HAP-1 (cell line): ENCODE measurements around the gene OTOG.
A peak's percentile ranks its signal among the peaks of the same experiment; 100 is the strongest.

Experiments used
- DNase-seq, 2 experiments: peaks; one replicate each; pipeline ENCODE4 v3.0.0-alpha.2; 2016 to 2020; ENCODE audit warnings: low spot score in 2 of 2
- H3K27me3 ChIP-seq: fragments of 250-450 bp; sonication (Bioruptor Pico); 2 replicates; pipeline ENCODE4 v1.5.1; 2020; ENCODE audit warnings: low read depth, mild to moderate bottlenecking, moderate library complexity
- H3K36me3 ChIP-seq: fragments of 250-450 bp; sonication (Bioruptor Pico); replicated peaks from 2 replicates; pipeline ENCODE4 v1.5.1; 2020; ENCODE audit warnings: mild to moderate bottlenecking
- H3K4me1 ChIP-seq: fragments of 250-450 bp; sonication (Bioruptor Pico); 2 replicates; pipeline ENCODE4 v1.5.1; 2020; ENCODE audit warnings: mild to moderate bottlenecking
- H3K4me3 ChIP-seq: fragments of 250-450 bp; sonication (Bioruptor Pico); 2 replicates; pipeline ENCODE4 v1.5.1; 2020; ENCODE audit warnings: mild to moderate bottlenecking, moderate library complexity
- H3K9me3 ChIP-seq: fragments of 250-450 bp; sonication (Bioruptor Pico); 2 replicates; pipeline ENCODE4 v1.5.1; 2020; ENCODE audit warnings: mild to moderate bottlenecking, moderate library complexity
- in situ Hi-C: fragments of 300-500 bp; cut with MboI; formaldehyde crosslinking; loops from 3 replicates; pipeline ENCODE4 v1.14.3; 2020; ENCODE audit warnings: low sequenced_read_pairs, inconsistent platforms, mixed read lengths

The OTOG gene

DNA sequence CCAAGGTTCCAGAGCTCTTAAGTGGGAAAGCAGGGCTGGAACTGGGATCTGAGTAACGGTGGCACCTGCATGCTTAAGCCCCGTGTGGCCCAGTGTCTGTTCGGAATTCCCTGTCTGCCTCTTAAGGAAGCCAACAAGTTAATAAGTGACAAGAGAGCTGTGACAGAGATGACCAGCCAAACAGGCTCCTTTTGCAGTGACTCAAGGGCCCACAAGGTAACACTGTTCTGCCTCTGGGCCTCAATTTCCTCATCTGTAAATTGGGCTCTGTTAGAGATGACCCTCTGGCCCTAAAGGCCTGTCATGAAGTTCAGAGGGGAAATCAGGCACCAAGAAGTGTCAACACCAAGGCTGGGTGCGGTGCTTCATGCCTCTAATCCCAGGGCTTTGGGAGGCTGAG is 21.5 kb upstream of the OTOG start:
- no peak for DNase-seq
- Histone ChIP-seq H3K4me3 (no peak overlapping the region), H3K36me3 (no peaks in the 10 kb centered on the region), H3K9me3 (no peaks in the 10 kb centered on the region), H3K27me3 (no peaks in the 10 kb centered on the region; the same call in none of the 2 replicates), H3K4me1 (no peaks in the 10 kb centered on the region)
- in situ Hi-C loops: loop anchor here (10.0 kb wide), 1 partner anchor 141 kb away; the partner anchor contains the start of gene KCNJ11

DNA sequence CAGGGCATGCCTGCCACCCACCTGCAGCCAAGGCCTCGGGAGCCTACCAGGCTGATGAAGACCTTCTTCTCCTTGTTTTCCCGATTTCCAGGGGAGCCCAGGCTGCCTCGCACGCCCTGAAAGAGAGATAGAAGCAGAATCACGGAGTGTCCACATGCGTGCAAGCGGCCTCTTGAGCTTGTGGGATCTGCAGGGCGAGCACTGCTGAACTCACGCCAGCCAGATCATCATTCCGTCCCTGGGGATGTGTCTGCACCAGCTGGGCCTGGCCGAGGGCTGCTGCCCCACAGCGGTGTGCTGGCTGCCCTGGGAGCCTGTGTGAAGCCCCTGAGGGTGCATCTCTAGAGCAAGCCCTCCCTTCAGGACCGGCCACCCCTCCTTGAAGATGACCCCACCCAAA is 20.7 kb upstream of the OTOG start:
- in situ Hi-C loops: loop anchor here (10.0 kb wide), 1 partner anchor 142 kb away; the partner anchor contains the start of gene KCNJ11
- no peak overlapping the region for H3K4me3 ChIP-seq
- H3K27me3 ChIP-seq: no peaks in the 10 kb centered on the region; the same call in none of the 2 replicates
- H3K9me3 ChIP-seq: no peaks in the 10 kb centered on the region
- H3K36me3 ChIP-seq: no peaks in the 10 kb centered on the region
- H3K4me1 ChIP-seq: no peaks in the 10 kb centered on the region
- DNase-seq: no peak

DNA sequence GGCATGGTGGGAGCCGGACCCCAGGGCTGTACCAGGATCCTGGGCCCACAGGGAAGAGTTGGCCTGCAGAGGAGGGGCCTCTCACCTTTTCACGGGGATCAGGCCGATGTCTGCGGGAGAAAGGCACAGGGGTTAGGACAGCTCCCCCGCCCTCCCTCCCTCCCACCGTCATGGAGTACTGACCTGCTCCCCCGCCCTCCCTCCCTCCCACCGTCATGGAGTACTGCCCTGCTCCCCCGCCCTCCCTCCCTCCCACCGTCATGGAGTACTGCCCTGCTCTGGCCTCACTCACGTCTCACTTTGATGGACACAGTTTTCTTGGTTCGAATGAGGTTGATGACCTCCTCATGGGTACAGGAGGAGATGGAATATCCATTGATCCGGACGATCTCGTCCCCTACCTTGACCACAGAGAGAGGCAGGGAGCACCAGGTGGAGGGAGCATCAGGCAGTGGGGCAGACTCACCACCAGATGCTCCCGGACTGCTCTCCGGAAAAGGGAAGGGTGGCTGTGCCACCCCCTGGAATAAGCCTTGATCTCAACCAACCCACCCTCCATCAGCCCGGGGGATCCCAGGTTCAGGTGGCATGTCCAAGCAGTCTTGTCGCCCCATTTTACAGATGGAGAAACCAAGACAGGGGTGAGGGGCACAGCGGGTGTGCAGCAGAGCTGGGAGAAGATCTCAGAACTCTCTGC is 20.0 kb upstream of the OTOG start:
- no peaks in the 10 kb centered on the region; the same call in none of the 2 replicates for H3K27me3 ChIP-seq
- no peak overlapping the region for H3K4me3 ChIP-seq
- DNase-seq: no peak
- H3K36me3 ChIP-seq: no peaks in the 10 kb centered on the region
- H3K4me1 ChIP-seq: no peaks in the 10 kb centered on the region
- H3K9me3 ChIP-seq: no peaks in the 10 kb centered on the region
- in situ Hi-C loops: loop anchor here (10.0 kb wide), 1 partner anchor 142 kb away; the partner anchor contains the start of gene KCNJ11

DNA sequence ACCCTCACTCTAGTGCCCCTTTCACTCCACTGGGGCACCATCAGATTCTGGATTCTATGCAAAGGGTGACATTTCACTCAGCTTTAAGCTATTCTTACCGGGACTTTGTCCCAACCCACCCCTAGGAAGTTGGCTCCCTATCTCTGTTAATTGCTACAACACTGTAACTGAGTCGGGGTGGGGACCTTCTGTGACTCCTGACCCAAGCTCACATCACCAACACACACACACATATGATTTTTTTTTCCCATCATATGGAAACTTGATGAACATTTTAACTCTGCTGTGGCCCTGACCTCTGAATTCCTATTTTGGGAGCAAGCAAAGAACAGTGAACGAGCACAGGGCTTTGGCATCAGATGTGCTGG is 19.4 kb upstream of the OTOG start:
- no peak overlapping the region for H3K4me3 ChIP-seq
- H3K27me3 ChIP-seq: no peaks in the 10 kb centered on the region; the same call in none of the 2 replicates
- no peaks in the 10 kb centered on the region for H3K9me3 ChIP-seq
- H3K4me1 ChIP-seq: no peaks in the 10 kb centered on the region
- no peaks in the 10 kb centered on the region for H3K36me3 ChIP-seq
- in situ Hi-C loops: loop anchor here (10.0 kb wide), 1 partner anchor 143 kb away; the partner anchor contains the start of gene KCNJ11
- no peak for DNase-seq

DNA sequence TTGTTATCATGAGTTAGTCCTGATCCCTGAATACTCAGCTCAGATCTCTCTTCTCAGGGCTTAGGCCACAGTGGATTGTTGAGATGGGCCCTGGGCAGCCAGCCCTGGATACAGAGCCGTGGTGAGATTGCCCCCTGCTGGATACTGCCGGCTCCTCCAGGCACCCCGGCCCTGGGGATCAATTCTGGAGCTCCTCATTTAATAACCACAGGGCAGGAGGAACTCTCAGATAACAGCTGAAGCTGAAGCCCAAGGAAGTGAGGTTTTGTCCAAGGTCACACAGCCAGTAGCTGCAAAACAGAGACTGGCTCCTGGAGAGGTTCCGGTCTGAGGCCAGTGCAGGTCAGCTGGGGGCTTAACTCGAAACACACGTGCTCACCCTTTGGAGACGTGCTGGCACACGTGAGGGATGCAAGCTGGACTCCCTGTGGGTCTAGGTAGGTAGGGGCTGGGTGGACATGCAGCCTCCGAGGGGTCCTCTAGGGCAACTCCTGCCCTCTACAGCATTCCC is 18.8 kb upstream of the OTOG start:
- in situ Hi-C loops: loop anchor here (10.0 kb wide), 1 partner anchor 143 kb away; the partner anchor contains the start of gene KCNJ11
- Histone ChIP-seq H3K4me1 (no peaks in the 10 kb centered on the region), H3K27me3 (no peaks in the 10 kb centered on the region; the same call in none of the 2 replicates), H3K4me3 (no peak overlapping the region), H3K36me3 (no peaks in the 10 kb centered on the region), H3K9me3 (no peaks in the 10 kb centered on the region)
- peak; percentile 67 to 84 for DNase-seq

DNA sequence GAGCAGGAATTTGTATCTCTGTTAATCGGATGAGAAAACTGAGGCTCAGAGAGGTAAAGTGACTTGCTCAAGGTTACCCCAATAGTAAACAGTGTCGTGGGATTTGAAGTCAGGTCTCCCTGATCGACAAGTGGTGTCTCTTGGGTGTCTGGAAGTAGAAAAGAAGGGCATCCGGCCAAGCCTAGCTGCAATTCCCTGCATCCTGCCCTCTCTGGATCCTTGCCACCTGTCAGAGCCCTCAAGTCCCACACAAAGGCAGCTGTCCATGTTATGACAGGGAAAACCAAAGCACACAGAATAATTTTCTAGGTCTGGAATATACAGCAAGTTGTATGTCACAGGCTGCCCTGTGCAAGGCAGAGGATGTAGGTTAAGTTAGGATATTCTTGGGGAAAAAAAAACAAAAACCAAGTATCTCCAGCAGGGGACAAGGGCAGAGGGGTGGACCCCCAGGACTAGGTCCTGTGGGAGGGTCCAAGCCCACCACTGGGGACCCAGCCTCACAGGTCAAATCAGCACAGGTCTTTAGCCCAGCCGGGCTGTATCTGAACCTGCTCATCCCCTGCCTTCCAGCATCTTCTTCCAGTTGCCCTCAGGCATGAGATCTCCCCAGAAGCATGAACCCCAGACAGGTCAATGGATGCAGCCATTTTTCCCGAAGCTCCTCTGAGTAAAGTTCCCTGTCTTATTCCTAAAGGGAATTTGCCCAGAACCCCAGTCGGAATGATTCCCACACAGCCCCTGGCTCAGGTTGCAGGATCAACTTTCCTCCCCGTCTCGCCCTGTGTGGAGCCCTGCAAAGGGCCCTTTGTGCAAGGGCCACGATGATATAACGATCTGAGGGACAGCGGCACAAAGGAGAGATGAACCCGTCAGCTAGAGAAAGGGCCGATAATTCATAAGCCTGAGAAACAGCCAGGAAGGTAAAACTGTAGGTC is 17.9 kb upstream of the OTOG start:
- H3K4me3 ChIP-seq: no peak overlapping the region
- in situ Hi-C loops: loop anchor here (10.0 kb wide), 1 partner anchor 144 kb away; the partner anchor contains the start of gene KCNJ11
- no peaks in the 10 kb centered on the region for H3K36me3 ChIP-seq
- no peaks in the 10 kb centered on the region for H3K9me3 ChIP-seq
- no peak for DNase-seq
- H3K27me3 ChIP-seq: no peaks in the 10 kb centered on the region; the same call in none of the 2 replicates
- no peaks in the 10 kb centered on the region for H3K4me1 ChIP-seq

DNA sequence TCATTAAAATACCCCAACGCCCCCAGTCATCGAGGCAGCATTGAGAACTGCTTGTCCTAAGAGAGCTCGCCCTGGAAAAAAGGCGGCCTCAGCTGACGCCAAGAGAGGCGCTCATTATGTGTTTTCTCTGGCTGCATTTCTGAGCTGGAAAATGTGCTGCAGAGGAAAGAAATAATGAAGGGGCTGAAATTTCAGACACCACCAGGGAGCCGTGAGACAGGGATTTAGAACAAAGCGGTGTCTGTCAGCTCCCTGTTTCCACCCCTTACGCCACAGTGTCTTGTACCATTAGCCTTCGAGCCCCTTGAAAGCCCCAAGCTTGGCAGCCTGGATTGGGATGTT is 17.2 kb upstream of the OTOG start:
- no peak for DNase-seq
- Histone ChIP-seq H3K9me3 (no peaks in the 10 kb centered on the region), H3K36me3 (no peaks in the 10 kb centered on the region), H3K27me3 (no peaks in the 10 kb centered on the region; the same call in none of the 2 replicates), H3K4me1 (no peaks in the 10 kb centered on the region), H3K4me3 (no peak overlapping the region)
- in situ Hi-C loops: loop anchor here (10.0 kb wide), 1 partner anchor 145 kb away; the partner anchor contains the start of gene KCNJ11

DNA sequence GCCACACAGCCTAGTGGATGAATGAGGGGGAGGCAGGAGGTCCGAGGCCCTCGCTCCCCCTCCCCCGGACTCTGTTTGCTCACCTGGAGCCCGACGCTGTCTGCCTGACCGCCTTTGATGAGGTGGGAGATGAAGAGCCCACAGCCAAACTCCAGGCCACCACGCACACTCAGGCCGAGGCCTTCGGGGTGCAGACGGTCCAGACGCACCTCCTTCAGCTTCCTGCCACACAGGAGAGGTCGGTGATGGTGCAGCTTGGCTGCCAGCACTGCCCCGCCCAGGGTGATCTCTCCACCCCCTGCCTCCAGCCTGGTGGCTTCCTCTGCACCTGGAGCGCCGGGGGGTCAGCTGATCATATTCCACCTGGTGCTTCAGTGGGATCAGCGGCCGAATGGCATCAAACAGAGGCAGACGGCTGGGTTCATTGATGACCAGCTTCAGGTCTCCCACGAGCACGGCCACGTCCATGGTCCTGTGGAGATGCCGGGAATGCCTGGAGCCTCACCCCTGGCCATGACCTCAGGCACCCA is 15.9 kb upstream of the OTOG start:
- DNase-seq: no peak
- H3K9me3 ChIP-seq: no peaks in the 10 kb centered on the region
- no peaks in the 10 kb centered on the region; the same call in none of the 2 replicates for H3K27me3 ChIP-seq
- H3K4me1 ChIP-seq: no peaks in the 10 kb centered on the region
- H3K4me3 ChIP-seq: no peak overlapping the region
- H3K36me3 ChIP-seq: no peaks in the 10 kb centered on the region
- in situ Hi-C loops: no loop called here

DNA sequence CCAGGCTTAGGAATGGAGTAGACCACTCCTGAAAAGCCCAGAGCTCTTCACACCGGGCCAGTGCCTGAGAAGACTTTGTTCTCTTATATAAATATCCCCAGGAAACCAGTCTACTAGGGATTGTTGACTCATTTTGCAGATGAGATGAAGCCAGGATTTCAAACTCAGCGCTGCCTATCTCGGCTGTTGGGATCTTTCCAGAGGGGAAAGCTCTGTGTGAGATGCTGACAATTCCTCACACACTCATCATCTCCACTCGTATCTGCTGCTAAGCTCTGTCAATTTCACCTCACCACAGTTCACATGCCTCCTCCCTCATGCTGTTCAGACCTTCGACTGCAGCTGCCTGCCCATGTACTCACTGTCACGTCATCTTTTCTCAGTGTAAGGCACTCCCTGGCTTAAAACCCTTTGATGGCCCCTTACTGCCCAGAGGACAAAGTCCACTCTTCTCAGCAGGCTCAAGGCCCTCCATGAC is 15.4 kb upstream of the OTOG start:
- no peaks in the 10 kb centered on the region for H3K36me3 ChIP-seq
- H3K4me1 ChIP-seq: no peaks in the 10 kb centered on the region
- no peaks in the 10 kb centered on the region for H3K9me3 ChIP-seq
- no peak for DNase-seq
- in situ Hi-C loops: no loop called here
- no peak overlapping the region for H3K4me3 ChIP-seq
- no peaks in the 10 kb centered on the region; the same call in none of the 2 replicates for H3K27me3 ChIP-seq

DNA sequence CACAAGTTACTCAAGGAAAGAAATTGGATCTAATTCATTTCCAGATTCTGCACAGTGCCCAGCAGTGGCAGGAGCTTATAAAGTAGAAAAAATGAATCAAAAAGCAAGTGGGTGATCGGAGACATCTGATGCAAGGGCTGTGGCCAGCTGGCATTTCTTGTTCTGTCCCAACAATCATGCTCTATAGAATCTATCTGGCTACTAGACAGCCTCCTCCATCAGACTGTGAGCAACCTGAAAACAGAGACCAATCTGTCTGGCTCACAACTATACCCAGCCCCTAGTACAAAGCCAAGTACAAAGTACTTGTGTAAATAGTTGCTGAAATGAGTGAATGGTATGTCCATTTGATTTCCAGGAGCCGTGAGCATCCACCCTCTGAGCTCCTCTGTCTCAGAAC is 14.3 kb upstream of the OTOG start:
- DNase-seq: no peak
- Histone ChIP-seq H3K9me3 (no peaks in the 10 kb centered on the region), H3K4me3 (no peak overlapping the region), H3K4me1 (no peaks in the 10 kb centered on the region), H3K27me3 (no peaks in the 10 kb centered on the region; the same call in none of the 2 replicates), H3K36me3 (no peaks in the 10 kb centered on the region)
- in situ Hi-C loops: no loop called here

DNA sequence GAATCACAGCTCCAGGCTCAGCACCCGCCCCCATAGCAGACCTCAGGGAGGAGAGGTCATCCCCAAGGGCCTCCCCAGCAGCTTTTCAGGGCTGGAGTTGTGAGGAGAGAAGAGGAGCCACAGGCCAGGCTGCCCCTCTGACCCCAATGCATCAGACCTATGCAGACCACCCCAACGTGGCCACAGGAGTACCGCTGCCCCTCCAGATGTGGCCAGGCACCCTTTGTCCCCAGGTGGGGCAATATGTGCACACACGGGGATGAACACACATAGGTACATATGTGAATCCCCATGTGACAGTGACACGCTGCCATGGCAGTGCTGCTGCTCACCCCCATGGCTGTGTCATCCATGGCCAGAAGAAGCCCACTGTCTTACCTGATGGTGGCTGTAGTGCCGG is 13.7 kb upstream of the OTOG start:
- Histone ChIP-seq H3K27me3 (no peaks in the 10 kb centered on the region; the same call in none of the 2 replicates), H3K36me3 (no peaks in the 10 kb centered on the region), H3K9me3 (no peaks in the 10 kb centered on the region), H3K4me3 (no peak overlapping the region), H3K4me1 (no peaks in the 10 kb centered on the region)
- no peak for DNase-seq
- in situ Hi-C loops: no loop called here

DNA sequence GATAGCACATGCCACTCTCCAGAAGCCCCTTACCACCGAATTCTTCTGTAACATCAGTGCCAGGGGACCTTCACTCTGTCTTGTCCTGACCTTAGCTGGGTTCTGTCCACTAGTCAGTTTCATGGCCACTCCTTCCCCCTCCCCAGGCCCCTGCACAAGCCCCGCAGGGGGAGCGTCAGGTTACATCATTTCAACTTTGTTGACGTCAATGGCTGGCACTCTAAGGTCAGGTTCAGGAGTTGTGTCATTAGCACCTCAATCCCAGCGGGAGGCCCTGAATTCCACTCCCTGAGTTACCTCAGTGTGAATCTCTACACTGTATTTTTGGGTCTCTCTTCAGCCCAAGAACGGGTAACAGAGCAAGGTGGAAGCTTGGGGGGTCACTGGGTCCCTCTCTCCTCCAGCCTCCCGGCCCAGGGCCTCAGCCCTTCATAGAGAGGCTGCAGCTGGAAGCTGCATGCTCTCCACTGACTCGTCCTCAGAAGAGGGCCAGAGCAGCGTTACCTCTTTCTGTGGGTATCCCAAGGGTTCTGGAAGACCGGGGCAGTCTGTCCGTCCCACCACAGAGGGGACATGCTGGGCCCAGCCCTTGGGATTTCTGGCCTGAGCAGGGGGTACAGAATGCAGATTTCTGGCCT is 13.2 kb upstream of the OTOG start:
- in situ Hi-C loops: no loop called here
- no peaks in the 10 kb centered on the region; the same call in none of the 2 replicates for H3K27me3 ChIP-seq
- no peak overlapping the region for H3K4me3 ChIP-seq
- no peaks in the 10 kb centered on the region for H3K9me3 ChIP-seq
- H3K36me3 ChIP-seq: no peaks in the 10 kb centered on the region
- no peak for DNase-seq
- no peaks in the 10 kb centered on the region for H3K4me1 ChIP-seq

DNA sequence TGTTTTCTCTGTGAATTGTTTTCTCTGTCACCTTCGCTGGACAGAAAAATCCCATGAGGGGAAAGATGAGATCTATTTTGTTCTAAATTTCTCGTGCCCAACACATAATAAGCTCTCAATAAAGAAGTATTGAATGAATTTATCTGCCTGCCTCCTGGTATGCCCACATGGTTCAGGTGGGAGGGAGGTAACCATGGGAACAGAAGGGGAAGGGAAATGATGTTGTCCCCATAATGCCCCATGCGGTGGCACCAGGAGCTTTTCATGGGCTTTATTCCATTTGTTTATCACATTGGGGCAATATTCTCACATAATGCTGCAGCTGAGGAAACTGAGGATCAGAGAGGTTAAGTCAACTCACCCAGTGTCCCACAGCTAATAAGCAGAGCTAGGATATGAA is 11.6 kb upstream of the OTOG start:
- H3K9me3 ChIP-seq: no peaks in the 10 kb centered on the region

More for the DNA sequence above, 11.6 kb upstream of the OTOG start:
- no peaks in the 10 kb centered on the region for H3K4me1 ChIP-seq
- no peak for DNase-seq
- no peaks in the 10 kb centered on the region for H3K36me3 ChIP-seq
- no peak overlapping the region for H3K4me3 ChIP-seq
- in situ Hi-C loops: no loop called here
- H3K27me3 ChIP-seq: no peaks in the 10 kb centered on the region; the same call in 1 of the 2 replicates
